HG02970 (cell line): ENCODE results near the gene JMJD4.

ENCODE experiments used
- ATAC-seq: cut with Tn5 transposase; IDR thresholded peaks from one replicate; pipeline ENCODE4 v1.9.1; 2021; ENCODE audit warnings: mild to moderate bottlenecking, moderate library complexity, moderate number of reproducible peaks; ENCODE audit not compliant: unreplicated experiment, low FRiP score

JMJD4 gene

GRCh38 chr1:227769047-227769935, 34.2 kb upstream of the JMJD4 start:
- ATAC-seq = no peak

GRCh38 chr1:227768640-227769039, 33.5 kb upstream of the JMJD4 start:
- no peak for ATAC-seq

DNA sequence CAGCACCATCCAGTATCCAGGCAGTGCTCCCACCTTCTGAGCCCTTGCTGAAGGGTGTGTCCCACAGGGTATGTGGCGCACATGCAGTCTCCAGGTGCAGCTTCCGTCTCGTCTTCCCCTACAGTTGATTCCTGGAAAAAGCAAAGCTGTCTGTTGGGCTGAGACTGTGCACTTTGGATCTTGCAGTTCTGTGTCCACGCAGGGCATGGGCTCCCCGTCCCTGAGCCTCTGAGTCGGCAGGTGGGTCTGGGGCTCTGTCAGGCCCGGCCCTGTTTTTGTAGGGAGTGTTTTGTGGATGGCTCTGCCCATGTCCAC, 33.0 kb upstream of the JMJD4 start:
- no peak for ATAC-seq

- no peak for ATAC-seq
Measured at GRCh38 chr1:227767401-227768124, 32.5 kb upstream of the JMJD4 start.

GRCh38 chr1:227766653-227767277, 31.7 kb upstream of the JMJD4 start:
- ATAC-seq = no peak

DNA sequence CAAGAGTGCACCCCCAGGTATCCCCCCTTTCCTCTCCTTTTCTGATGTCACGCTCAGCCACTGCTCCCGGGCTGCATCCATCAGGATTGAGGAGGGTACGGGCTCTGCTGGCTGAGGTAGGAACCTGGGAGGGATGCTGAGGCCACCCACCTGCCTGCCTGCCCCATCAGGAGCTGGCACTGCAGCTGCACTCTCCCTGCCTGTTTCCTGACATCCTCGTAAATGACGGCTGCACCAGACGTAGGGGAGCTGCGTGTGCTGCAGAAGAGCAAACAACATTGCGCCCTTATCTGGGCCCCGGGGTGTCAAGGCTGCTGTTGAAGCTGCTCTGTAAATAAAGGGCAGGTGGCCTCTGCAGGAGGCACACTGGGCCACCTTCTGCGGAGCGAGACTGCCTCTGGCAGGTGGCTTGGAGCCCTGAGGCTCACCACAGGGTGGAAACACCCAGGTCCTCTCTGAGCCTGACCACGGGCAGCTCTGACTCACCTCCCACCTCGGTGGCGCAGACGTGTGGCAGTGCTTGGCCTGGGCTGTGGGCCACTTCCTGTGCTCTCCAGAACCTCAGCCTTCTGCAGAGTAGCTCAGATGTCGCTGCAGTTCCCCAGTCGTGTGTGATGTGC, 31.0 kb upstream of the JMJD4 start:
- no peak for ATAC-seq

GRCh38 chr1:227765261-227766014, 30.3 kb upstream of the JMJD4 start:
- no peak for ATAC-seq

DNA sequence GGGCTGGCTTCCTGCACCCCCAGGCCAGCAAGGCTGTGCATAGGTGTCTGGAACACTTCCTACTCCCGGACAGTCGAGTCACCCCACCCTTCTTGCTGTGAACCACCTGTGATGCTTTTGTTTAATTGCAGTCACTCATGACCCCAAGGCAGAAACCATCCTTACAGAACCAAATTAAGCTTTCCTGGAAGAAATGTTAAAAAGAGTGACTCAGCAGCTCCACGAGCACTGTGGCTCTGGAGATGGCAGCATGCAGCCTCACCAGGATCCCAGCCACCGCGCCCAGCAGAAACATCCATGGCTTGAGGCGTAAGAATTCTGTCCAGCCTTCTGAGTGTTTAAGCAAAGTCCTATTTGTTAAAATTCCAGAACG, 28.9 kb upstream of the JMJD4 start:
- ATAC-seq = no peak

GRCh38 chr1:227763246-227764018, 28.3 kb upstream of the JMJD4 start:
- no peak for ATAC-seq

DNA sequence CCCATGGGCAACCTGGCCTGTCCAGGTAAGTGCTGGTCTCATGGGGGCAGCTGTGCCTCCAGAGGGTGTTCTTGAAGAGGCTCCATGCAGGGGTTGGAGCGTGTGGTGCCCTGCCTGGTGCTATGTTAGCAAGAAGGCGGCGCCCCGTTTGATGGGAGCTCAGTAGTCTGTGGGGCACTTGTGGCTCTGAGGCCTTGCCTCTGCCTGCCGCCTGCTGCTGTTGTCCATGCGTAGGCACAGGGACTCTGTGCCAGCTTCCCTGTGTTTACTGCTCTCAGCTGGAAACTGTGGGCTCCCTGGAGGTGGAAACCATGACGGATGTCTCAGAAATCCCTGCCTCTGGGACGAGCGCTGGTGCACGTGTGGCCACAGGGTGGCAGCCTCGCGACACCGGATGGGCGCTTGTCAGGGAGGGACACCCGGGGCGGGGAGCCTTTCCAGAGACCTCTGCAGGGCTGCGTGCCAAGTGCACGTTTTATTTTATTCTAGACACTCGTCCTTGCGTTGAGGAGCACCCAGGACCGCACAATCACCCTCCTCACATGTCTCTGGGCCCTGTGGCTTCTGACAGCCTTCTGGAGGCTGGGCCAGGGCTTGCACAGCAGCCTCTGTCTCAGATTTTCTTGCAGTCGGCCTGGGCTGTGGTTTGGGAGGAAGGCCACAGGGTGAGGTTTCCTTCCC, 27.3 kb upstream of the JMJD4 start:
- ATAC-seq = peak; percentile 76

DNA sequence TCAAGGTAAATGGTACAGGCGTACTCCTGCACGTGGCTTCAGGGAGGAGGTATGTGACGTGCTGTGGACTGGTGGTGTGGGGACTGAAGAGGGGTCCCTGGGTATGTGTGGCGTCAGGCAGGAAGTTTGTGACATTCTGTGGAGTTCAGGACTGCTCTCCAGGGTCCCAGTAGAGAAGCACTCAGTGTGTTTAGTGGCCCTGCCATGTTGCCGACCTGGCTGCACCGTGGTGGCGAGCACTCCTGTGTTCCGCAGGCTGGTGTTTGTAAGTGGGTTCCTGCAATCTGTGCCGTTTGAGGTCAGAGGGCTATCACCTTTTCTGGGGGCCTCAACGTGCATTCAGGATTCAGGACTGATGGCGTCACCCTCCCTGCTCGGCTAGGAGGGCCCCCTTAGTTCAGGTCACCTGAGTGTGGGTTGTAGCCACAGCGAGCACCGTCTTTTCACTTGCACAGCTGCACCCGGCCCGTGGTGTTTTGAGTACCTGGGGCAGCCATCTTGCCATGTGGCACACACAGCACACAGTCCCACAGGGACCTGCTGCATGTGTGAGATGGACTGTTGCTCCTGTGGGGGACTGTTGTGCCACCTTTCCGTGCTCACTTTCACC, 26.6 kb upstream of the JMJD4 start:
- ATAC-seq = no peak

DNA sequence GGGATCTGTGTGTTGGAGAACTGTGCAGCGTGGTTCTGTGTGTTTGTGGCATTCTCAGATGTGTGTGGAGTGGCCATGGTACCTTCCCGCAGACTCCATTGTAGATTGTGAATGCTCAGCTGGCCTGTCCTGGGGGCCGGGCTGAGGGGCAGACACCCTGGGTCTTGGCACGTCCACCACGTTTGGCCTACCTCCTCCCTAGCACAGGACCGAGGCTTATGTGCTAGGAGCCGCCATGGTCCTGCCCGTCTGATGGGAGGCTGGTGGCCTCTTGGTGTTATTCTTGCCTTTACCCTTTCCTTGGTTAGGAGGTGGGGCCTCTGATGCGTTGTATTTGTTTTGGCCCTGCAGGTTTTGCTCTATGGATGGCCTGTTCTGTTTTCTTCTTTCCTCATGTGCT, 25.3 kb upstream of the JMJD4 start:
- no peak for ATAC-seq

DNA sequence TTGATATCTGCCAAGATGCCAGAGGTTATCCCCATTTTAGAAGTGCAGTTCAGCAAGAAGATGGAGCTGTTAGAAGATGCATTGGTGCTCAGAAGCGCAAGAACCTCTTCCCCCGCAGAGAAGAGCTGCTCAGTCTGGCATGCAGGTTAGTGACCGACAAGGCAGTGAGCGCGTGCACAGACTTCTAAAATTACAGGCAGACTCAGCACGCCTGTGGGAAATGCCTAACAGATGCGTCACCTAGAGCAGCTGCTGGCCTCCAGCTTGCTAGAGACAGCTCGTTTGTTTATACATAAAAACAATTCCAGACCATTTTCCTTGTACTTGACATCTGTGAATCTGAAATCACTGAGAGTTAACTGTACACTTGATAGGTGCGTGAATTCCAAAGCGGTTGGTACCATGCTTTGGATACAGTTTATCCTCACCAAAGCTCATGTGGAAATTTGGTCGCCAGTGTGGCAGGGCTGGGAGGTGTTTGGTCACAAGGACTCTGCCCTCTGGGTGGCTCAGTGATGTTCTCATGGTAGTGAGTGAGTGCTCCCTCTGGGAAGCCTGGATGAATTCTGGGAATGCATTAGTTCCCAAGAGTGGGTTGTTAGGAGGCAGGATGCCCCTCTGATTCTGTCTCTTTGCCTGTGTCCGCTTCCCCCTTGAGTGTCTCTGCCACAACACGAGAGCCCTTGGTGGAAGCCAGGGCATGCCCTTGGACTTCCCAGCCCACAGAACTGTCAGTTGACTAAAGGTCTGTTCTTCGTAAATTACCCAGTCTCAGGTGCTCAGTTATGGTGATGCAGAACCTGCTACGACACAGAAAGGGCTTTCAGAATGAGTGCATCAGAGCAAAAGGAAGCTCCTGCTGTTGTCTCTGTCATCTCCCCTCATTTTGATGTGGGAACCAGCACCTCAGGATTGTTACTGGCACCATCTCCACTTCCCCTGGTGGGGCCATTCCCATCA, 24.5 kb upstream of the JMJD4 start:
- ATAC-seq = no peak

- ATAC-seq = no peak
Measured at GRCh38 chr1:227758366-227758765, 23.3 kb upstream of the JMJD4 start.

DNA sequence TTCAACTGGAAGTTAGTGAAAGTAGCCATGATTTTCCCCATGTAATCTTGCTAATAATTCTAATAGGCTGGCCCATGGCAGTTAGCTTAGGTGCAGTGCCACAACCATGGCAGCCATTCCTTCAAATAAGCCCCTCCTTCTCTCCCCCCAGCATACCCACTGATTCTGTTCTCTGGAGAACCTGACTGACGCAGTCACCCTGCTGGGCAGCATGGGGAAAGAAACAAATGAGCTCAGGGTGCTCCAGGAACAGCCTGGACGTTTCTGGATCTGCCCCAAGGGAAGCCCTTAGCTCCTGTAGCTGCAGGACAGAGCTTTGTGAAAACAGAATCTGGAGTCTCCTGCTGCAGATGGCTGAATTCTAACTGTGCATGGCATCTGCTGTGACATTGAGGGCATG, 22.7 kb upstream of the JMJD4 start:
- no peak for ATAC-seq

- no peak for ATAC-seq
Measured at GRCh38 chr1:227756172-227756959, 21.3 kb upstream of the JMJD4 start.

GRCh38 chr1:227754958-227755357, 19.9 kb upstream of the JMJD4 start:
- ATAC-seq = no peak
